SK-N-SH (cell line): ENCODE results near the gene ADAMTS15. TPM values are rescaled to one million over a fixed set of nuclear protein-coding genes. Genes with fewer than 3 reads are reported as not detected.

Experiments used
- CTCF ChIA-PET: fragments of 300-600, 350-600 bp; formaldehyde crosslinking; extraction: SDS; loops from one replicate; lab custom pipeline; 2021; lab: Yijun Ruan, JAX
- POLR2A ChIA-PET: fragments of 350-600 bp; sonication (Branson Sonifier 250); formaldehyde crosslinking; extraction: SDS; loops from one replicate; lab custom pipeline; 2020; ENCODE audit warnings: antibody characterized with exemption, inconsistent platforms; lab: Yijun Ruan, JAX
- DNase-seq: peaks from one replicate; pipeline ENCODE4 v3.0.0; 2012
- H2AFZ ChIP-seq: fragments of 200-600 bp; sonication (generic); 2 replicates; pipeline ENCODE4 v1.8.1; 2016; ENCODE audit warnings: antibody characterized with exemption, mild to moderate bottlenecking, low read depth
- H3F3A ChIP-seq: fragments of 200-600 bp; sonication (generic); replicated peaks from 2 replicates; pipeline ENCODE3; 2016; ENCODE audit warnings: antibody characterized with exemption, mild to moderate bottlenecking; ENCODE audit not compliant: insufficient read depth
- H3K27ac ChIP-seq, 2 experiments: fragments of 200-500 bp in 1 of 2; fragments of 200-600 bp in 1 of 2; sonication (Bioruptor generic) in 1 of 2; sonication (generic), shearing (Covaris generic) in 1 of 2; 2 replicates each; pipeline versions ENCODE4 v1.5.1 to v1.6.1; 2014 to 2016; ENCODE audit warnings: low read depth in 2 of 2, inconsistent platforms in 1 of 2, low read length in 1 of 2, mild to moderate bottlenecking in 1 of 2, mixed read lengths in 1 of 2
- H3K27me3 ChIP-seq: fragments of 200-600 bp; sonication (generic), shearing (Covaris generic); 2 replicates; pipeline ENCODE4 v1.6.1; 2016; ENCODE audit warnings: mixed run types; ENCODE audit not compliant: insufficient read depth
- H3K36me3 ChIP-seq, 2 experiments: fragments of 200-500 bp in 1 of 2; fragments of 200-600 bp in 1 of 2; sonication (Bioruptor generic) in 1 of 2; sonication (generic) in 1 of 2; replicated peaks in 1 of 2; 2 replicates each; pipeline versions ENCODE3 to v1.5.1; 2014 to 2016; ENCODE audit warnings: low read length in 1 of 2, mild to moderate bottlenecking in 1 of 2; ENCODE audit not compliant: insufficient read depth in 2 of 2, control insufficient read depth in 1 of 2
- H3K4me1 ChIP-seq, 2 experiments: fragments of 200-500 bp in 1 of 2; fragments of 200-600 bp in 1 of 2; sonication (Bioruptor generic) in 1 of 2; sonication (generic), shearing (Covaris generic) in 1 of 2; 2 replicates each; pipeline versions ENCODE4 v1.5.1 to v1.6.1; 2014 to 2016; ENCODE audit warnings: low read depth in 1 of 2, low read length in 1 of 2, mixed run types in 1 of 2; ENCODE audit not compliant: insufficient read depth in 2 of 2, control insufficient read depth in 1 of 2
- H3K4me2 ChIP-seq: fragments of 200-600 bp; sonication (generic), shearing (Covaris generic); 2 replicates; pipeline ENCODE4 v1.6.1; 2017; ENCODE audit warnings: mixed run types
- H3K4me3 ChIP-seq, 2 experiments: fragments of 200-500 bp in 1 of 2; fragments of 200-600 bp in 1 of 2; sonication (Bioruptor generic) in 1 of 2; sonication (generic), shearing (Covaris generic) in 1 of 2; 2 replicates each; pipeline versions ENCODE4 v1.5.1 to v1.8.1; 2014 to 2016; ENCODE audit warnings: low read depth in 2 of 2, inconsistent platforms in 1 of 2, low read length in 1 of 2, mild to moderate bottlenecking in 1 of 2, mixed read lengths in 1 of 2, moderate library complexity in 1 of 2
- H3K79me2 ChIP-seq: fragments of 200-600 bp; sonication (generic); 2 replicates; pipeline ENCODE4 v1.8.1; 2017; ENCODE audit warnings: mild to moderate bottlenecking; ENCODE audit not compliant: insufficient read depth
- H3K9ac ChIP-seq: fragments of 200-600 bp; sonication (generic); 2 replicates; pipeline ENCODE4 v1.6.1; 2017; ENCODE audit warnings: mixed run types
- H3K9me2 ChIP-seq: fragments of 200-600 bp; sonication (generic); 2 replicates; pipeline ENCODE4 v1.6.1; 2017; ENCODE audit warnings: mixed run types
- H3K9me3 ChIP-seq: fragments of 200-600 bp; sonication (generic); 2 replicates; pipeline ENCODE4 v1.6.1; 2017; ENCODE audit warnings: mixed run types, mild to moderate bottlenecking, moderate library complexity
- H4K20me1 ChIP-seq: fragments of 200-600 bp; sonication (generic); 2 replicates; pipeline ENCODE4 v1.6.1; 2017; ENCODE audit warnings: mild to moderate bottlenecking, mixed run types; ENCODE audit not compliant: insufficient read depth
- CHD2 ChIP-seq: fragments of 150-350 bp; IDR thresholded peaks from 2 replicates; pipeline ENCODE4 v1.6.1; 2018; ENCODE audit warnings: low read length; ENCODE audit not compliant: partially characterized antibody
- EP300 ChIP-seq, 2 experiments: IDR thresholded peaks; 2 replicates each; pipeline versions ENCODE4 v1.4.0 to v1.6.1; 2012; ENCODE audit warnings: borderline replicate concordance in 1 of 2, low read depth in 1 of 2, low read length in 1 of 2
- EZH2phosphoT487 ChIP-seq: fragments of 200-600 bp; sonication (generic); IDR thresholded peaks from 2 replicates; pipeline ENCODE4 v1.6.1; 2017; ENCODE audit warnings: low read depth, mixed run types, mild to moderate bottlenecking, antibody characterized with exemption, moderate library complexity, borderline replicate concordance
- FOSL2 ChIP-seq: IDR thresholded peaks from 2 replicates; pipeline ENCODE4 v1.4.0; 2012; ENCODE audit warnings: low read depth, mild to moderate bottlenecking, moderate library complexity, borderline replicate concordance
- IRF3 ChIP-seq: fragments of 150-350 bp; IDR thresholded peaks from 2 replicates; pipeline ENCODE4 v1.6.1; 2016; ENCODE audit warnings: mild to moderate bottlenecking, low read depth, low read length
- JUND ChIP-seq: IDR thresholded peaks from 2 replicates; pipeline ENCODE4 v1.4.0; 2012
- MXI1 ChIP-seq: IDR thresholded peaks from 2 replicates; pipeline ENCODE4 v1.6.1; 2012; ENCODE audit warnings: mild to moderate bottlenecking, low read depth, low read length, improper control_type of control experiment
- NFIC ChIP-seq: IDR thresholded peaks from 2 replicates; pipeline ENCODE4 v1.4.0; 2012; ENCODE audit warnings: borderline replicate concordance
- PBX3 ChIP-seq: IDR thresholded peaks from 2 replicates; pipeline ENCODE4; 2012
- RCOR1 ChIP-seq: fragments of 150-350 bp; IDR thresholded peaks from 2 replicates; pipeline ENCODE4 v1.6.1; 2017; ENCODE audit warnings: antibody characterized with exemption, low read length
- RFX5 ChIP-seq: IDR thresholded peaks from 2 replicates; pipeline ENCODE4 v1.6.1; 2012; ENCODE audit warnings: mild to moderate bottlenecking, improper control_type of control experiment, low read length
- RXRA ChIP-seq: IDR thresholded peaks from 2 replicates; pipeline ENCODE4 v1.4.0; 2012; ENCODE audit warnings: low read depth, mild to moderate bottlenecking, borderline replicate concordance
- TAF1 ChIP-seq: IDR thresholded peaks from 2 replicates; pipeline ENCODE4 v1.6.1; 2012; ENCODE audit warnings: low read depth, mild to moderate bottlenecking, low read length, moderate library complexity, borderline replicate concordance
- TCF12 ChIP-seq: IDR thresholded peaks from 2 replicates; pipeline ENCODE4 v1.4.0; 2012
- YY1 ChIP-seq: IDR thresholded peaks from 2 replicates; pipeline ENCODE4 v1.4.0; 2012; ENCODE audit warnings: low read depth, mild to moderate bottlenecking
- ZBTB33 ChIP-seq: IDR thresholded peaks from 2 replicates; pipeline ENCODE4 v1.4.0; 2012; ENCODE audit warnings: low read depth, borderline replicate concordance
- WGBS: methylation state at CpG from one replicate; pipeline ENCODE4 v1.1.6; 2017; ENCODE audit warnings: low lambda C conversion rate; 5-methylcytosine and 5-hydroxymethylcytosine counted together
- polyA plus RNA-seq, 3 experiments: library from polyadenylated mRNA; depleted of rRNA; stranded (reverse); fragments of >200 nt; gene quantifications; 2 replicates each; pipeline ENCODE4 v1.2.3, GENCODE V29; 2012

Gene ADAMTS15
- polyA plus RNA-seq, 1 of the 3 experiments (the other 2 are of a cell fraction), result 1.1 TPM

- Histone ChIP-seq H3K4me3 (no peak overlapping the region), H3K36me3 (no peaks in the 10 kb centered on the region), H3K4me2 (peak overlapping the region; percentile 66), H3K9me3 (no peaks in the 10 kb centered on the region), H3F3A (no peaks in the 10 kb centered on the region), H3K9ac (no peak overlapping the region), H3K9me2 (no peaks in the 10 kb centered on the region), H4K20me1 (no peaks in the 10 kb centered on the region), H3K27me3 (no peaks in the 10 kb centered on the region; the same call in 1 of the 2 replicates), H3K4me1 (peaks cover 9 to 17% of the 10 kb centered on the region in 2 experiments; a peak in 3 of 4 replicates), H2AFZ (no peak overlapping the region; the same call in 1 of the 2 replicates), H3K27ac (peak overlapping the region in 1 of 2 experiments; percentile 40; a peak in 3 of 4 replicates), H3K79me2 (no peaks in the 10 kb centered on the region)
- WGBS, result 32% methylated on average over 11 of the region's 11 CpGs
- TF ChIP-seq TCF12, result peak; percentile 87
- peak; percentile 56 for TF ChIP-seq PBX3
- TF ChIP-seq IRF3, result no peak
- peak; percentile 58; the same call in 1 of the 2 replicates for TF ChIP-seq FOSL2
- TF ChIP-seq TAF1, result no peak
- peak; percentile 74 for TF ChIP-seq NFIC
- TF ChIP-seq RXRA, result no peak
- peak; percentile 35 for TF ChIP-seq JUND
- no peak for TF ChIP-seq RFX5
- no peak for DNase-seq
- CTCF ChIA-PET, result interaction anchor here (1.1 kb wide), 1 partner anchor 32 kb away, joined by 4 read pairs; no protein-coding TSS in a partner anchor
- POLR2A ChIA-PET, result no interaction called here
Observed at GRCh38 chr11:130403271-130403804, 45.1 kb upstream of the ADAMTS15 start.

- Histone ChIP-seq H3K9me3 (no peaks in the 10 kb centered on the region), H3F3A (no peaks in the 10 kb centered on the region), H3K4me1 (peaks cover 9 to 17% of the 10 kb centered on the region in 2 experiments; a peak in 3 of 4 replicates), H3K36me3 (no peaks in the 10 kb centered on the region), H3K4me3 (no peak overlapping the region), H3K79me2 (no peaks in the 10 kb centered on the region), H3K4me2 (peak overlapping the region; percentile 66), H3K9me2 (no peaks in the 10 kb centered on the region), H2AFZ (no peak overlapping the region), H3K9ac (no peak overlapping the region), H4K20me1 (no peaks in the 10 kb centered on the region), H3K27me3 (no peaks in the 10 kb centered on the region), H3K27ac (peak overlapping the region in 1 of 2 experiments; percentile 40; a peak in 2 of 4 replicates)
- ChIA-PET CTCF (interaction anchor here (1.1 kb wide), 1 partner anchor 31 kb away, joined by 4 read pairs; no protein-coding TSS in a partner anchor), POLR2A (no interaction called here)
- 96% methylated on average over 3 of the region's 3 CpGs for WGBS
- DNase-seq, result no peak
- TF ChIP-seq RCOR1 (no peak), YY1 (no peak), MXI1 (no peak), ZBTB33 (no peak), FOSL2 (no peak), TAF1 (no peak), CHD2 (no peak), EZH2phosphoT487 (no peak), EP300 (IDR thresholded peaks at IDR 0.05; ENCODE audit: borderline replicate concordance in 1 of 2, low read depth in 1 of 2, low read length in 1 of 2) (no peak)
Observed at GRCh38 chr11:130403967-130404366, 44.5 kb upstream of the ADAMTS15 start.
